GM19035 (cell line): ENCODE results near the gene SPDYE6.
"Not testable (repeated sequence)": the region's sequence is repeated elsewhere in the genome, so short reads cannot be mapped to it uniquely, and the experiment has no call there.

ENCODE experiments used
- ATAC-seq: cut with Tn5 transposase; IDR thresholded peaks from one replicate; pipeline ENCODE4 v1.9.1; 2021; ENCODE audit not compliant: unreplicated experiment

The SPDYE6 gene

GRCh38 chr7:102318482-102318971 lies 37.7 kb downstream of the SPDYE6 start:
- no peak for ATAC-seq

- ATAC-seq = no peak
Measured at GRCh38 chr7:102317231-102318059, 38.8 kb downstream of the SPDYE6 start.

- no peak for ATAC-seq
Measured at GRCh38 chr7:102313997-102314780, 42.1 kb downstream of the SPDYE6 start.

- no peak for ATAC-seq
Measured at GRCh38 chr7:102312317-102312716, 43.9 kb downstream of the SPDYE6 start.

- ATAC-seq = no peak
Measured at GRCh38 chr7:102310414-102310815, 45.8 kb downstream of the SPDYE6 start.

- ATAC-seq = peak; percentile 65
Measured at GRCh38 chr7:102306916-102307677, 49.1 kb downstream of the SPDYE6 start.

- ATAC-seq = peak; percentile 49
Measured at GRCh38 chr7:102305414-102306268, 50.6 kb downstream of the SPDYE6 start.

GRCh38 chr7:102304668-102305067 lies 51.6 kb downstream of the SPDYE6 start:
- no peak for ATAC-seq

- no peak for ATAC-seq
Measured at GRCh38 chr7:102303669-102304422, 52.4 kb downstream of the SPDYE6 start.

- ATAC-seq = no peak
Measured at GRCh38 chr7:102302025-102302424, 54.2 kb downstream of the SPDYE6 start.

GRCh38 chr7:102301367-102301766 lies 54.9 kb downstream of the SPDYE6 start:
- not testable (repeated sequence) for ATAC-seq

- ATAC-seq = no peak
Measured at GRCh38 chr7:102300643-102301221, 55.5 kb downstream of the SPDYE6 start.

GRCh38 chr7:102297487-102298218 lies 58.6 kb downstream of the SPDYE6 start:
- ATAC-seq = no peak

- ATAC-seq = no peak
Measured at GRCh38 chr7:102296514-102296913, 59.7 kb downstream of the SPDYE6 start.

GRCh38 chr7:102296179-102296438 lies 60.1 kb downstream of the SPDYE6 start:
- no peak for ATAC-seq
